H1 (cell line): ENCODE data around the gene NT5C3B. TPM values are rescaled to one million over a fixed set of nuclear protein-coding genes. Genes with fewer than 3 reads are reported as not detected.

Experiments used
- CTCF ChIA-PET: fragments of 300-600 bp; sonication (Branson Sonifier 250); formaldehyde crosslinking; loops from one replicate; lab custom pipeline; 2021; ENCODE audit not compliant: partially characterized antibody; lab: Charles Lee
- POLR2A ChIA-PET: fragments of 300-600 bp; sonication (Branson Sonifier 250); formaldehyde crosslinking; loops from one replicate; lab custom pipeline; 2021; ENCODE audit warnings: inconsistent platforms; ENCODE audit not compliant: partially characterized antibody; lab: Charles Lee
- DNase-seq, 2 experiments: peaks; one replicate each; pipeline versions ENCODE4 v3.0.0 to v3.0.0-alpha.2; 2010 to 2022; ENCODE audit warnings: low spot score in 2 of 2, low read depth in 1 of 2, mixed read lengths in 1 of 2
- FAIRE-seq: peaks from 2 replicates; lab custom pipeline; 2011; peaks lifted over from hg19 to GRCh38; lab: Jason Lieb, UNC
- H2AFZ ChIP-seq: 2 replicates; pipeline ENCODE4 v1.8.1; 2012; ENCODE audit warnings: low read length, inconsistent platforms
- H2AK5ac ChIP-seq: 2 replicates; pipeline ENCODE4 v1.6.1; 2013; ENCODE audit warnings: low read depth, low read length
- H2BK120ac ChIP-seq: replicated peaks from 2 replicates; pipeline ENCODE3; 2013; ENCODE audit warnings: low read depth, low read length, inconsistent platforms
- H2BK12ac ChIP-seq: 2 replicates; pipeline ENCODE4 v1.6.1; 2013; ENCODE audit warnings: low read depth, low read length
- H2BK15ac ChIP-seq: 2 replicates; pipeline ENCODE4 v1.6.1; 2013; ENCODE audit warnings: low read length
- H2BK20ac ChIP-seq: 2 replicates; pipeline ENCODE4 v1.6.1; 2013; ENCODE audit warnings: low read length
- H2BK5ac ChIP-seq: 2 replicates; pipeline ENCODE4 v1.6.1; 2013; ENCODE audit warnings: low read depth, low read length
- H3K14ac ChIP-seq: 2 replicates; pipeline ENCODE4 v1.6.1; 2013; ENCODE audit warnings: inconsistent platforms; ENCODE audit not compliant: insufficient read length
- H3K18ac ChIP-seq: 2 replicates; pipeline ENCODE4 v1.6.1; 2013; ENCODE audit warnings: low read length; ENCODE audit errors: extremely low read depth
- H3K23ac ChIP-seq: 2 replicates; pipeline ENCODE4 v1.6.1; 2013; ENCODE audit warnings: inconsistent platforms; ENCODE audit not compliant: insufficient read length
- H3K23me2 ChIP-seq: 2 replicates; pipeline ENCODE4 v1.6.1; 2013; ENCODE audit warnings: low read depth, low read length
- H3K27ac ChIP-seq: 2 replicates; pipeline ENCODE4 v1.6.1; 2011; ENCODE audit warnings: low read depth, low read length, inconsistent platforms
- H3K27me3 ChIP-seq, 4 experiments: replicated peaks in 1 of 4; 1 replicate in 1 of 4; 2 replicates in 3 of 4; pipeline versions ENCODE4 v1.6.1 to v1.8.1; 2011 to 2013; ENCODE audit warnings: low read length in 3 of 4, mild to moderate bottlenecking in 3 of 4, inconsistent platforms in 2 of 4, mixed read lengths in 2 of 4, moderate library complexity in 1 of 4; ENCODE audit not compliant: control insufficient read depth in 3 of 4, insufficient read depth in 3 of 4; ENCODE audit errors: extremely low read depth in 1 of 4
- H3K36me3 ChIP-seq, 4 experiments: 2 replicates each; pipeline versions ENCODE4 v1.6.1 to v1.8.1; 2011 to 2013; ENCODE audit warnings: mild to moderate bottlenecking in 4 of 4, low read length in 3 of 4, moderate library complexity in 2 of 4, control low read depth in 1 of 4, inconsistent platforms in 1 of 4; ENCODE audit not compliant: insufficient read depth in 4 of 4, control insufficient read depth in 2 of 4
- H3K4ac ChIP-seq: replicated peaks from 2 replicates; pipeline ENCODE3; 2013; ENCODE audit warnings: low read length, low read depth, mixed read lengths, inconsistent platforms; ENCODE audit not compliant: insufficient read length
- H3K4me1 ChIP-seq, 4 experiments: replicated peaks in 1 of 4; 1 replicate in 1 of 4; 2 replicates in 3 of 4; pipeline versions ENCODE4 v1.6.1 to v1.8.1; 2011 to 2013; ENCODE audit warnings: low read length in 3 of 4, inconsistent platforms in 2 of 4, mixed read lengths in 1 of 4; ENCODE audit not compliant: insufficient read depth in 4 of 4, control insufficient read depth in 3 of 4
- H3K4me2 ChIP-seq, 2 experiments: 2 replicates each; pipeline versions ENCODE4 v1.6.1 to v1.8.1; 2011 to 2013; ENCODE audit warnings: low read depth in 2 of 2, low read length in 2 of 2, control low read depth in 1 of 2, inconsistent platforms in 1 of 2, mild to moderate bottlenecking in 1 of 2; ENCODE audit not compliant: insufficient read depth in 1 of 2
- H3K4me3 ChIP-seq, 4 experiments: fragments of 200-600, 300-600 bp in 1 of 4; sonication (generic), shearing (Covaris generic), sonication (Bioruptor Twin) in 1 of 4; 2 replicates each; pipeline versions ENCODE4 v1.5.1 to v1.8.1; 2011 to 2016; ENCODE audit warnings: low read length in 4 of 4, low read depth in 3 of 4, control low read depth in 2 of 4, inconsistent platforms in 2 of 4, mild to moderate bottlenecking in 2 of 4, mixed read lengths in 1 of 4, moderate library complexity in 1 of 4; ENCODE audit not compliant: insufficient read depth in 2 of 4; ENCODE audit errors: extremely low read depth in 1 of 4
- H3K56ac ChIP-seq: replicated peaks from 2 replicates; pipeline ENCODE3; 2013; ENCODE audit warnings: low read depth, mild to moderate bottlenecking, mixed read lengths, low read length, inconsistent platforms; ENCODE audit not compliant: insufficient read length
- H3K79me1 ChIP-seq: 2 replicates; pipeline ENCODE4 v1.6.1; 2013; ENCODE audit warnings: low read depth, low read length, control low read depth
- H3K79me2 ChIP-seq, 2 experiments: 2 replicates each; pipeline versions ENCODE4 v1.6.1 to v1.8.1; 2012 to 2013; ENCODE audit warnings: low read length in 2 of 2, mild to moderate bottlenecking in 2 of 2, inconsistent platforms in 1 of 2; ENCODE audit not compliant: insufficient read depth in 2 of 2, control insufficient read depth in 1 of 2
- H3K9ac ChIP-seq, 4 experiments: replicated peaks in 1 of 4; 1 replicate in 1 of 4; 2 replicates in 3 of 4; pipeline versions ENCODE4 v1.6.1 to v1.8.1; 2011 to 2013; ENCODE audit warnings: low read depth in 3 of 4, low read length in 3 of 4, control low read depth in 2 of 4, mild to moderate bottlenecking in 2 of 4, moderate library complexity in 2 of 4, inconsistent platforms in 1 of 4; ENCODE audit errors: extremely low read depth in 1 of 4
- H3K9me3 ChIP-seq, 2 experiments: 2 replicates each; pipeline versions ENCODE4 v1.6.1 to v1.8.1; 2012 to 2013; ENCODE audit warnings: mild to moderate bottlenecking in 2 of 2, moderate library complexity in 2 of 2, control low read depth in 1 of 2, inconsistent platforms in 1 of 2, low read depth in 1 of 2, low read length in 1 of 2, mixed read lengths in 1 of 2; ENCODE audit not compliant: insufficient read depth in 2 of 2
- H4K20me1 ChIP-seq, 2 experiments: replicated peaks in 1 of 2; 2 replicates each; pipeline versions ENCODE3 to v1.8.1; 2011 to 2013; ENCODE audit warnings: inconsistent platforms in 2 of 2, low read length in 2 of 2, mild to moderate bottlenecking in 1 of 2; ENCODE audit not compliant: insufficient read depth in 2 of 2, control insufficient read depth in 1 of 2
- H4K5ac ChIP-seq: 2 replicates; pipeline ENCODE4 v1.6.1; 2013; ENCODE audit warnings: low read length, low read depth, mixed read lengths, inconsistent platforms; ENCODE audit not compliant: insufficient read length
- H4K8ac ChIP-seq: 2 replicates; pipeline ENCODE4 v1.8.0; 2013; ENCODE audit warnings: mild to moderate bottlenecking, moderate library complexity, low read length, inconsistent platforms; ENCODE audit not compliant: insufficient read depth; ENCODE audit errors: extremely low read depth
- H4K91ac ChIP-seq: replicated peaks from 2 replicates; pipeline ENCODE3; 2013; ENCODE audit warnings: low read length, mixed read lengths, inconsistent platforms; ENCODE audit not compliant: insufficient read length
- ASH2L ChIP-seq: fragments of 200-600, 300-600 bp; sonication (generic); IDR thresholded peaks from one replicate; pipeline ENCODE4 v1.7.1; 2017; ENCODE audit warnings: low read length
- CHD2 ChIP-seq: IDR thresholded peaks from 2 replicates; pipeline ENCODE4 v1.6.1; 2012; ENCODE audit warnings: low read length, improper control_type of control experiment
- CREB1 ChIP-seq: IDR thresholded peaks from 2 replicates; pipeline ENCODE4 v1.6.1; 2012; ENCODE audit warnings: inconsistent platforms
- KDM1A ChIP-seq: fragments of 200-600, 300-600 bp; sonication (generic); IDR thresholded peaks from 2 replicates; pipeline ENCODE4 v1.7.1; 2016; ENCODE audit warnings: mild to moderate bottlenecking, low read length, borderline replicate concordance
- KDM5A ChIP-seq: fragments of 200-600 bp; IDR thresholded peaks from 2 replicates; pipeline ENCODE4 v1.7.1; 2012; ENCODE audit warnings: mild to moderate bottlenecking, low read length, inconsistent platforms, mixed read lengths
- POLR2A ChIP-seq, 2 experiments: IDR thresholded peaks; 1 replicate in 1 of 2; 2 replicates in 1 of 2; pipeline ENCODE4 v1.6.1; 2011; ENCODE audit warnings: low read depth in 2 of 2, low read length in 2 of 2, mild to moderate bottlenecking in 2 of 2; ENCODE audit errors: control extremely low read depth in 1 of 2
- POLR2AphosphoS5 ChIP-seq: IDR thresholded peaks from 2 replicates; pipeline ENCODE4 v1.6.1; 2011; ENCODE audit warnings: low read depth, low read length
- RBBP5 ChIP-seq: IDR thresholded peaks from 2 replicates; pipeline ENCODE4 v1.7.1; 2012; ENCODE audit warnings: low read depth, mild to moderate bottlenecking, inconsistent platforms, low read length, moderate library complexity, borderline replicate concordance
- SIX5 ChIP-seq: IDR thresholded peaks from 2 replicates; pipeline ENCODE4 v1.6.1; 2011; ENCODE audit warnings: mild to moderate bottlenecking, low read depth, low read length
- YY1 ChIP-seq: IDR thresholded peaks from 2 replicates; pipeline ENCODE4 v1.6.1; 2011; ENCODE audit warnings: low read depth, mild to moderate bottlenecking, low read length
- WGBS, 2 experiments: shearing (Covaris generic) in 1 of 2; methylation state at CpG; one replicate each; pipeline versions ENCODE4 v1.1.6 to v1.1.7; 2013 to 2015; ENCODE audit warnings: low lambda C conversion rate in 2 of 2, mixed read lengths in 2 of 2, inconsistent platforms in 1 of 2, low coverage in 1 of 2, missing lambda C conversion rate in 1 of 2; ENCODE audit not compliant: insufficient replicate concordance in 2 of 2, insufficient coverage in 1 of 2, insufficient read length in 1 of 2; ENCODE audit errors: extremely low coverage in 1 of 2, missing lambda C conversion rate in 1 of 2; 5-methylcytosine and 5-hydroxymethylcytosine counted together
- polyA plus RNA-seq, 7 experiments: library from polyadenylated mRNA; depleted of rRNA in 3 of 7; stranded (reverse) in 5 of 7; unstranded in 2 of 7; fragments of >200 nt in 5 of 7; fragments of 200-250 nt in 2 of 7; gene quantifications; 1 replicate in 5 of 7; 2 replicates in 1 of 7; 4 replicates in 1 of 7; pipeline versions ENCODE4 v1.2.1 to v1.2.3, GENCODE V29; 2011 to 2013; ENCODE audit warnings: missing spikeins in 2 of 7, mixed read lengths in 2 of 7
- total RNA-seq: library from RNA; stranded (reverse); fragmentation: NEBNext Ultra II Directional; extraction: Animal tissue kit (Norgen Biotek cat#: 25700); gene quantifications from 2 replicates; pipeline ENCODE4 v1.2.1, GENCODE V29; 2021

Gene NT5C3B
- total and polyA plus RNA-seq, 2 of the 8 experiments (the other 6 are each of a cell fraction or from before 2014, with no cell fraction given) = 68.7 to 94.5 TPM

DNA sequence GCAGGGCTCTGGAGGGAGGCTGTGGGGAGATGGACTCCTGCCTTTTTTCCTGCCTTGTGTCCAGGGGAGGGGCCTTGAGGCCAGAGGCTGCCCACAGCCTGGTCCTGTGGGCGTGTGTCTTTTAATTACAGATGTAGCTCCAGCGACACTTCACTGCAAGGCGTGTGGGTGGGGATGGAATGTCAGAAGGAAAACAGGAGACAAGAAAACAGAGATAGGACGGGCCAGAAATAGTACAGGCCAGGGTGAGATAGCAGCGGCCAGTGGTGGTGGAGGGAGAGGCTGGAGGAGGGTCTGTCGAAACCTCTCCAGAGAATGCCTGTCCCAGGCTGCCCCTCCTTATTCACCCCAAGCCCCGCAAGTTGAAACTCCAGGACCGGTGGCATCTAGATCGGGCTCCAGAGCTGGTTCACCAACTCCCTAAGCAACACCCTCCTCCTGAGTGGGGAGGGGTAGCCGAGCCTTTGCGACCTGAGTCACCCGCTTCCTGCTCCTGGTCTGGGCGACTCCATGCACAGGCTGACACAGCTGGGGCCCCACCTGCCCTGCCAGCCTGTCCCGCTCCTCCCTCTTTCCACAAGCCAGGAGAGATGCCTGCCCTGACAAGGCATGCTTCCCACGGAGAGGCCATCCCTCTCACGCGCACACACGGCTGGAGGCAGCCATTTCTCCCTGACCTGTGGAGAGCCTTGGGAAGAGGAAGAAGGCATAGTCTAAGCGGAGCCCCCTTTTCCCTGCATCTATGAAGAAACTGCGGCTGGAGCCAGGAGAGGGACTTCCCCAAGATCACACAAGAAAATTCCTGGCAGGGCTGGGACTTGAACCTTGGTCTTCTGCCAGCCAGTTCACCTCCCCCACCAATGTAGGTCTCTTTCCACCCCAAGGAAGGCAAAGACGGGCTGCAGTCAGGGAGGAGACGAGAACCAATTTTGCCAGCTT, 42.9 kb downstream of the NT5C3B start:
- H3K27me3 ChIP-seq = peaks cover 0 to 4% (median 2%) of the 10 kb centered on the region in 4 experiments; a peak in 4 of 7 replicates
- no peaks in the 10 kb centered on the region for H4K20me1 ChIP-seq
- H3K18ac ChIP-seq = peak overlapping the region; percentile 52
- no peak overlapping the region for H4K5ac ChIP-seq
- H3K9ac ChIP-seq = peak overlapping the region in 2 of 4 experiments; percentile 17 to 29; a peak in 5 of 7 replicates
- H3K4me2 ChIP-seq = peak overlapping the region; percentile 72 to 79
- H2BK12ac ChIP-seq = no peak overlapping the region
- no peak overlapping the region for H3K4ac ChIP-seq
- H2BK20ac ChIP-seq = no peak overlapping the region
- no peaks in the 10 kb centered on the region for H3K79me1 ChIP-seq
- H4K8ac ChIP-seq = no peak overlapping the region; the same call in 1 of the 2 replicates
- 35% methylated on average over 21 of the region's 22 CpGs; no CpG with 5 or more reads in 1 of the 2 experiments for WGBS, 2 experiments
- H3K79me2 ChIP-seq = no peaks in the 10 kb centered on the region
- no peak overlapping the region for H4K91ac ChIP-seq
- FAIRE-seq (no peak), DNase-seq (no peak)
- no peak overlapping the region for H3K23ac ChIP-seq
- H3K14ac ChIP-seq = no peak overlapping the region
- H3K23me2 ChIP-seq = no peaks in the 10 kb centered on the region; the same call in 1 of the 2 replicates
- no peaks in the 10 kb centered on the region for H3K9me3 ChIP-seq
- ChIA-PET POLR2A (interaction anchor here (0.6 to 4.2 kb wide), 11 partner anchors 8 to 107 kb away, joined by 3 to 41 read pairs (median 4); partner anchors contain the start of genes FKBP10, HAP1, JUP and P3H4), CTCF (interaction anchor here (0.9 to 2.3 kb wide), 10 partner anchors 8 to 58 kb away, joined by 3 to 11 read pairs (median 4); no protein-coding TSS in a partner anchor)
- no peak overlapping the region for H2AK5ac ChIP-seq
- peaks cover 6 to 19% (median 15%) of the 10 kb centered on the region in 4 experiments for H3K4me1 ChIP-seq
- no peak overlapping the region for H2BK120ac ChIP-seq
- no peak overlapping the region for H2BK5ac ChIP-seq
- no peak overlapping the region for H2AFZ ChIP-seq
- peak overlapping the region in 3 of 4 experiments; percentile 15 to 47 (median 29); a peak in 5 of 8 replicates for H3K4me3 ChIP-seq
- no peak overlapping the region for H3K56ac ChIP-seq
- peak overlapping the region; percentile 46; the same call in 1 of the 2 replicates for H2BK15ac ChIP-seq
- H3K27ac ChIP-seq = no peak overlapping the region; the same call in 1 of the 2 replicates
- H3K36me3 ChIP-seq = no peaks in the 10 kb centered on the region
- TF ChIP-seq YY1 = 0 out of 2 replicates have a peak, but pooled peaks have one; percentile 24
- TF ChIP-seq KDM5A = no peak
- no peak; the same call in 1 of the 2 replicates for TF ChIP-seq RBBP5
- peak; percentile 73 for TF ChIP-seq ASH2L
- TF ChIP-seq KDM1A = no peak
- TF ChIP-seq POLR2A (IDR thresholded peaks at IDR 0.05; ENCODE audit: control extremely low read depth in 1 of 2, low read depth in 2 of 2, low read length in 2 of 2) = no peak
- no peak for TF ChIP-seq SIX5
- no peak for TF ChIP-seq POLR2AphosphoS5
- TF ChIP-seq CHD2 = no peak
- TF ChIP-seq CREB1 = no peak
